ENCODE measurements around the gene KCNS3.

The KCNS3 gene

GRCh38 chr2:17965196-17965595, 86.7 kb downstream of the KCNS3 start:
- TF ChIP-seq CTCF (IDR thresholded peaks at IDR 0.05): no peak

- no peak for TF ChIP-seq CTCF (IDR thresholded peaks at IDR 0.05)
Observed at GRCh38 chr2:17966798-17967197, 88.3 kb downstream of the KCNS3 start.

GRCh38 chr2:17969661-17970060, 91.2 kb downstream of the KCNS3 start:
- TF ChIP-seq CTCF (IDR thresholded peaks at IDR 0.05): no peak

GRCh38 chr2:17971531-17972125, 93.2 kb downstream of the KCNS3 start:
- no peak for TF ChIP-seq CTCF (IDR thresholded peaks at IDR 0.05)

GRCh38 chr2:17972991-17973390, 94.5 kb downstream of the KCNS3 start:
- no peak for TF ChIP-seq CTCF (IDR thresholded peaks at IDR 0.05)

- TF ChIP-seq CTCF (IDR thresholded peaks at IDR 0.05): no peak
Observed at GRCh38 chr2:17975401-17975800, 96.9 kb downstream of the KCNS3 start.

- TF ChIP-seq CTCF (IDR thresholded peaks at IDR 0.05): no peak
Observed at GRCh38 chr2:17976871-17977746, 98.6 kb downstream of the KCNS3 start.

Data from LNCAP (cell line).